DMS 273 (cell line): Measurements from ENCODE around the gene HOOK1.

Experiments
- DNase-seq: peaks from one replicate; lab custom pipeline; 2025; ENCODE audit not compliant: unreplicated experiment; lab: John Stamatoyannopoulos, UW

The HOOK1 gene

DNA sequence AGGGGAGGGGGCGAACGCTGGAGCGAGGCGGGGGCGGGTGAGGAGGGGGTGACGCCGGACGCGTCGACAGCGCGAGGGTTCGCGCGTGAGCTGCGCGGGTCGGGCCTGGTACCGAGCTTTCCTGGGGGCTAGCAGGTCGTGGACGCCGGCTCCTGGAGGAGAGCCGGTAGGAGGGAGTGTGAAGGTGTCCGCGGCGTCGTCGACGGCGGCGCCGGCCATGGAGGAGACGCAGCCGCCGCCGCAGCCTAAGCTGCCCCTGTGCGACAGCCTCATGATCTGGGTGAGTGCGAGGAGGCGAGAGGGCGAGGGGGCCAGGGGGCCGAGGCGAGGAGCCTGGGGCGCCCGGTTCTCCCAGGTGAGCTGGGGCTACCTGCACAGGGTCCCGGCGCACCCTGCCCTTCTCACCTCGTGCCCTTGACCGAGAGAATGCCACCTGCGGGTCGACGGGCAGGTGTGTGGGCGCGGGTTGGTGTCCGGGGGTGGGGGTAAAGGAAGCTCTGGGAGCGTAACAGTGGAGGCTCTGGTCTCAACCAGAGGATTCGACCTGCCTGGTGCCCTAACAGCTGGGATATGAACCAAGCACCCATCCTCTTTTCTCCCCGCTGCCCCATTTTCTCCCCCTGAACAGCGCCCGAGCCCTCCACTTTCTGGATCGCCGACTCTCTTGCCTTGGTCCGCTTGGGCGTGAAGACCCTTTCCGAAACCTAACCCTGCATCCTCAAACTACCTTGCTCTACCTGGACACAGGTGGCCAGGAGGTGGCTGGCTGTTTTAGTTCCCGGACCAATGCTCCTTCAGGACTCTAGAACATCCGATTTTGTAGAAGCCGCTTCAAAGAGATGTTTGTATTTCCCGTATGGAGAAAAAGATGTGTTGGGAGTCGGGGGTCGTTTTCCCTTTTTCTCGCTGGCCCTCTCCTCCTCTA, at the start of gene HOOK1:
Gene HOOK1, plus strand, starts transcription at position 49 of the 925 bp plus-strand sequence. Its CDS starts 169 bp downstream, at position 218.
- peak; percentile 63 for DNase-seq

DNA sequence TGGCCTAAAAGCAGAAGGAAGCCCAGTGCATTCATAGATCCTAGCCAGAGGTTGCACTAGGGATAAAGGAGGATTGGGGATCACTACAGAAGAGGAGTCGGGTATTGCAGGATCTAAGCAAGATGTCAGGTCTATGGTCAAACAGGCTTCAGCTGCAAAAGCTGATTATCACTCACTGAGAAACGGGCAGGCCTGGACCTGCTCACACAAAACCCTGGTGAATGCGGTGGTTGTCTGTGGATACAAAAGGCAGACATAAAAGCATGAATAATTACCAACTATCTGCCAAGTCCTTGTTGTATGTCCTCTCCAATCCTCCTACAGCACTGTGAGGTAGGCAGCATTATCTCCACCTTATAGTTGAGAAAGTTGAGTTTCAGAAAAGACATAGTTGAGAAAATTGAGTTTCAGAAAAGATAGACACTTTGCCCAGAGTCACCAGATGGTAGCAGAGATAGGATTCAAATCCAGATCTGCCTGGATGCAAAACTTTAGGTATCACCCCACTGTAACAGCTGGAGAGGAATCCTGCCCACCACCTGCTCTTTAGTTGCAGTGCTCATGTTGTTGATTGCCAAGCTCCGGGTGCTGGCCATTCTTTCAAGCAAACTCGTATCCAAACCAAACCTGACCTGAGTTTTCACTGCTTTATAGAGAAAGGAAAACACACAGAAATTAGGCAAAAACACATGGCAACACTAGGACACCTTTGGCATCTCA, 49.6 kb upstream of the HOOK1 start:
- DNase-seq, result peak; percentile 86

DNA sequence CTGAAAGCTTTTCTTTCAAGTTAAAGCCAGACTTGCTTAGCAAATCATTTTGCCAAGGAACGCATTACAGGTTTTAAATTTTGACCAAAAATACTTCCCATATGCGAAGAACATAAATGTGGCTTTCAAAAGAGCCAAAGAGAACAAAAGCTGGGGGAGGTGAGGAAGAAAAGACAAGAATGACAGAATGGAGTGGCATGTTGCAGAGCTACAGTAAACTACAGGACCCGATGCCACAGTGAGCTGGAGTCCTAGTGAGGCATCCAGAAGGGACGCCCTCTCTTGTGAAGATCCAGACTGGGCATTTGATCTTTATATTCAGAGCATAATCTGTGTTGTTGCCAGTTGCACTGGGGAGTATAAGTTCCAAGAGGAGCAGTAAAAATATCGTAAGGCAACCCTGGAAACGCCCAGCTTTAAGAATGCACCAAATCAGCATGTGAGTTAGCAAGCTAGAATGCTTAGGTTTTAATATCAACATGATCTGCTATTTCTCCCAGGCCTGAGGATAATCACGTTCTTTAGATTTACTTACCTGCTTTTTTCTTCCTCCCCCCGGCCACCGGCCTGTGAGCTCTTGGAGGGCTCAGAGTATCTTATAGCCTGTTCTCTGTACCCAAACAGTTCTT, 48.4 kb upstream of the HOOK1 start:
- DNase-seq, result peak; percentile 48

DNA sequence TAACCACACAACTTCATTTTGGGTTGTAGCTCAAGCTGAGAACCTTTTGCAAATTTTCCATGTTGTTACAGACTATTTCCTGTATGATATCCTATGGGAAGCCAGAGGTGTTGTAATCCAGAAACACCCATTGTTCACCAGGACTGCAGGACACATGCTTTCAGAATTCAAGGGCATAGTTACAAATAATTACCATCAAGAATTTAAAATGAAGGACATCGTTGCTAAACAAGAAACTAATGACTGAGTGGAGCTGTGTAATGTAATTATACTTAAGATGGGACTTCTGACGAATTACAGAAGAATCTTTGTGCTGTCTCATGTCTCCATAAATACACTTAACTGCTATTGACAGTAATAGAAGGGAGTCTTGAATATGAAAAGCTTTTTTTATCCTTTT, 47.6 kb upstream of the HOOK1 start:
- peak; percentile 32 for DNase-seq

DNA sequence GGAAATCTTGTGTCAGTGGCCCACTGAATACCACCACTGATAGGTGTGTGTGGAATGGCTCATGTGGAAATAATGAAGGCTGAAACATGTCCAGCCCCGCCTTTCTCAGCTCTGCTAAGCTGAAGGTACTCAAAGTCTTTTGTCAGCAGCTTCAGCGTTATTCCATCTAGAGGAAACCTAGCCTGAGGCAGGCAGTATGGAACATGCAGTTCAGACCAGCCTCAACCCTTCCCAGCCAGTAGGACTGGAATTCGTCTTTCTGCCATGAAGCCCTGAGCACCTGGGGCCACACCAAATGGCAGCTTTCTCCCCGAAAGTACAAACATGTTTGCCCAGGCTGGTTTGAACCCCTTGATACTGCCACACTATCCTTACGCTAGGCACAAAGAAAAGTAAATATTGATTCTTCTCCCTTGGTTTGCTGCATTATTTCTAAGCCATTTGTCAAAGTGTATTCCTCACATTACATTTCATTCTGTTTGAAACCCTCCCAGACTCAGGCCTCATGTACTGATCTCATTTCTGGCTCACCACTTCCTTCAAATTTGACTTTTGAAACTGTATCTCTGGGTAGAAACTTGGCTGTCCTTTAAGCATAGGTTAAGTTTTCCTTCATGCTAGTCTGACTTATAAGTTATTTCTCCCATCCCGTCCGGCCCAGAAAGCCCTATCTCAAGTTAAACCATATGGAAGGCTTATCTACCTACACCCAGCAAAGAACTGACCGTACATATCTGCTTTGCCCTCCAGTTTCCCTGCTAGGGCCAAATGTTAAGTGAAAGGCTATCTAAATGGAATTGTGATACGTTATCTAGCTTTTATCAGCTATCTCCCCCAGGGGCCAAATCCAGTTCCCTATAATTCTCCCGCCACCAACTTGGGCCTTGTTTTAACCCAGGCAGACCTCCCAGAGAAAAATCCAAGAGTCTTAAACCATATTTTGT, 45.7 kb upstream of the HOOK1 start:
- DNase-seq, result no peak

DNA sequence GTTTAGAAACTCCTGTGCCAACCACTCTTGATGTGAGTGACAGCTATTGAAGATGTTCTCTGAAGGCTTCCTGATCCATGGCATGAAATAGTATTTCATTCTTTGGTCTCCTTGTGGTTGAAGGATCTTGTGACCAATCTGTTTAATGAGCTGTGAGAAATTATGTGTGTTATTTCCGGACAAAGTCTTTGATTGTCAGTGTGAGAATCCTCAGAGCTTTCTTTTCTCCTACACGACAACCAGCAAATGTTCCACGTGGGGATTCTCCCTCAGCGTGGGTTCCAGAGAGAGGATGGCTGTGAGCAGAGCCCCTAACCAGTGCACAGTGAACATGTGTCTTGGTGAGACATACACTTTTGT, 45.0 kb upstream of the HOOK1 start:
- no peak for DNase-seq

DNA sequence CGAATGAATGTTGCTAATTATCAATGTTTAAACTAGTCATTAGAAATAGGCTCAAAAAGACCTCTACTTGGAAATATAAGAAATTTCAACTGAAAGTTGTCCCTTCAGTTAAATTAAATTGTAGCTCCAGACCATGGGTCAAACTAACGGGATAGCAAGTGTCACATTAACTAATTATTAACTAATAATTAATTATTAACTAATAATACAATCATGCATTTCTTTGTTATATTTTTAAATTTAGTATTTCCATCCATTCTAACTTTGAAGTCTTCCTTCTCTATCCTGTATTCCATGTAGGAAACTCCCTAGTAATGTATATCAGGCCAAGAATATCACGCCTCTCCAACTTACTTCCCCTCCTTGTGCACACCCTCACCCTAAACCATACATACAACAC, 43.4 kb upstream of the HOOK1 start:
- DNase-seq, result no peak

DNA sequence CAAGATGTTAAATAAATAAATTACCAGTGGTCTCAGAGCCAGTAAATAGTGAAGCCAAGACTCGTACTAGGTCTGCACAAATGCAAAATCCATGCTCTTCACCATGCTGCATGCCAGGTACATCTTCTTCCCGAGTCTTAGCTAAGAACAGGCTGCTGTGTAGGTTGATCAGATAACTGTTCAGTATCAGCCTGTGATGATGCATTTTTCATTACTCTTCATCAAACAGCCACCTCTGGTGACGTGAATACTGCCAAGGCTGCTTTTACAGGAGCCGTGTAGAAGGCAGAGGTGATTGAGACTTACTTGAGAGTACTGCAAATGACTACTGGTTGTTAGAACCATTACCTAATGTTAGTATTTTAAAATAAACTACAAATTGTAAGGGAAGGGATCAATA, 39.3 kb upstream of the HOOK1 start:
- DNase-seq, result no peak

DNA sequence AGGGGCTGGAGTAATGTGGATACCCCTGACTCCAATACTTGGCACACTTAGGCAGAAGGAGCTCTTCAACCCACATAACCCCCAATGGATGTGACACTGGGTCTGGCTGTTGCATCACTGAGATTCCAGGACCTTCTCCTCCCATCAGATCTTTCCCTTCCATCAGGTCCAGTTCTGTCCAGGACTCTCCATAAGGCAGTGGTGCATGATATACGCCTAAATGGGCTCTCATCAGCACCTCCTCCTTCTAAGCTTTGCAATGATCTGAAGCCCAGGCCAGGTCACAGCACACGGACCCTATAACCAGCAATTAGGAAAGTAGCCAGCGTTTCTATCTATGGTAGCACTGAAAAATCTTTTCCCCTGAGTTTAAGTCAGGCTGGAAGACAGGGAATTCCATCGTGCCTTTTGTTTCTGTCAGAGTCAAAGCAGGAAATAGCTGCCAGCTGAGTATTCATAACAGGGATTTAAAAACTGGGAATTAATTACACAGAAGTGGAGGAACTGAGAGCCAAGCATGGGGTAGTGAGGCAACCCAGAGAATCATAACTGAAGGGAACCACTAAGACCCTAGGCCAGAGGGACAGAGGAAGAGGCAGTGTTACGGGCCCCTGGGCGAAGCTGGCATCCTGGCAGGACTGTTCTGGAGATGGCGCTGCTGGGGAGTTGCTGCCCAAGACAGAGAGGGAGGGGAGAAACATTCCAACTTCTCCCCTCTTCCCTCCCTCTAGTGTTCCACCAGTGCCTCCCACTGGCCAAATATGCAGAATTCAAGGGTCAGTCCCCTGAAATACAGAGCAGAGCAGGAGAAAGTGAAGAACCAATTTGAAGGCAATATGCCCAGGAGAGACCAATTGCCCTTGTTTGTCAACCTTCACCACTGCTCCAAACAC, 37.5 kb upstream of the HOOK1 start:
- DNase-seq, result peak; percentile 35

DNA sequence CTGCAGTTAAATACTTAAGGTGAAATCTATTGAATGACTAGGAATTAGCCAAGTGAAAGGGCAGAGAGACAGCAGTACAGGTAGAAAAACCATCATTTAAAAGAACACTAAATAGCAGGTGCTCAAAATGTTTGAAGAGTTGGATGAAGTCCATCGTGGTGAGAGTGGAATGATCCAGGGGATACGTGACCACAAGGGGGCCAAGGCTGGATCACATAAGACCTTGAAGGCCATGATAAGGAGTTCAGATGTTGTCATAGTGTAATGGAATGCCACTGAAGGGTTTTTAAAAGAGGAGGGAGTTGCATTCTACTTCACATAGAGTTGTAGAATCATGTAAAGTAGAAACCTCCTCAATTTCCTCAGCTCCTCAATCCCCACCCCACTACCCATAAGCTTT, 34.8 kb upstream of the HOOK1 start:
- peak; percentile 42 for DNase-seq

DNA sequence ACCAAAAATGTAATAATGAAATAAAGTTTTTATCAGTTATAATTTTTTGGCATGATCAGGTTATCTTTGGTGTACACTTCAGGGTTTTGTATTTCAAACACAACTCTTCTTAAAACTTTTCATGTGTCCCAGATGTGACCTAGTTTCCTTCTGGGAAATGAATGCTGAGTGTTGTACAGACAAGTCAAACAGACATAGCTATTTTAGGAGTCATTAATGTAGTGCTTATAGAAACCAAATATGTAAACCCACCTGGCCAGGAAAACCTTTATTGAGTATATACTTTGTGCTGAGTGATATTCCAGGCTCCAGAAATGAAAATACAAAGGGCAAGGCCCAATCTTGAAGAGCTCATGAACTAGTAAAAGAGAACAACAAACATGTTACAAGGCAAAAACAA, 25.9 kb upstream of the HOOK1 start:
- no peak for DNase-seq

DNA sequence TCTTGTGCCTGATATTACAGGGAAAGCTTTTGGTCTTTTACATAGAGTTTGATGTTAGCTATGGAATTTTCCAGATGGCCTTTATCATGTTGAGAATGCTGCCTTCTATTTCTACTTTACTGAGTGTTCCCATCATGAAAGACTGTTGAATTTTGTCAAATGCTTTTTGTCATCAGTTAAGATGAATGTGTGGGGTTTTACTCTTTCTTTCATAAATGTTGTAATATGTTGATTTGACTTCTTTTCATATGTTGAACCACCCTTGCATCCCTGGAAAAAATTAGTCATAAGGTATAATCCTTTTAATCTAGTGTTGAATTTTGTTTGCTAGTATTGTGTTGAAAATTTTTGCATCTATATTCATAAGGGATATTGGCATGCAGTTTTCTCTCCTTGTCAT, 16.1 kb upstream of the HOOK1 start:
- DNase-seq, result no peak

DNA sequence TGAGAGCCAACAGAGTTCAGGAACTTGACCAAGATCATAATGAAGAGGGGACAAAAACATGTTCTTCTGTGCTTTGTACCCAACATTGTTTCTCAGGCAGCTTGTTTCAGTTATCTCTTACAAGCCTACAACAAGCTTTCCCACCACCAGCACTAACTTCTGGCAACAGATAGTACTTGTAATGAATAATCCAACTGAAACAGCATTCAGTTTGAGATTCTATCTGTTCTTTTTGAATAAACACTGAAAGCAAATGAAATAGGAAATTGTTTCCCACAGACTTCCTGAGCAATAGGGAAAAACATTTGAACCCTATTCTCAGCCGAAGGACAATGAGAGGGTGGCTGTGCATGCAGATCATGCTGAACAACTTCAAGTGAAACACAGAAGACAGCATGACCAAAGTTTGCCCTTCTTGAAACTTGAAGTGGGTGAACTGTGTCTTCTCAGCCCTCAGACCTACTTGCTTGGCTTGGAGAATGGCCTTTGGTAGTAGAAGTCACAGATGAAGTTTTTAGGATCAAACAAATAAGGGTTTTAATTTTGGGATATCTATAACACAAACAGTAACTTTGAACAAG, 11.2 kb upstream of the HOOK1 start:
- DNase-seq, result no peak

DNA sequence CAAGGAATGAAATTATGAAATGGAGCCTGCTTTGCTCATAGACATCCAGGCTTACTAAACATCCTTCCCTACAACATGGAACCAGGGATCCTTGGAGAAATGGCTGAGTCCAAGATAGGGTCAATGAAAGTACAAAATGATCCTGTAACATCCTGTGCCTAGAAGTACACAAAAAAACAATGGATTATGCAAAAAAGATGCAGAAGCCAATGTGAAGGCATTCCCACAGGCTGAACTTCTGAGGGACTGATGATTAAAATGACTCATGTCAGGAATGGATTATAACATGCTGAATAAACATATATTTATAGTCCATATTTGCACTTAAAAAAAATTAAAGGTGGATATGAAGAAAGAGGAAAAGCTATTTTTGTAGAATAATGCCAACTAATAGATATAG, 10.4 kb upstream of the HOOK1 start:
- no peak for DNase-seq

DNA sequence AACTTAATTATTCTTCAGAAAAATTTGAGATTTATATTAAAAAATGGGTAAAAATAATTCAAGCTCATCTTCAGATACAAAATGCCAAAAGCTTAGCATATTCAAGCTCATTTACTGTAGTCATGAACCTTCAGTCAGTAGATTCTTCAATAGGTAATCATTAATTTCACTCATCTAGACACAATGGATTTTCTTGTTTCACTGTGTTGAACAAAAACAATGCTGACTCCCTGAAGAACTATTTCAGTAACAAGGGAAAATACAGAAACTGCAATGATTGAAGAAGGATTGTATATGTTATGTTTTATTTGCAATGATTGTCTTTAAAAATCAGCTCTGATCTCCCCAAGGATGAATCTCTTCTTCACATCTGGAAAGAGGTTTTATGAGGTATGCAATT, 9.2 kb upstream of the HOOK1 start:
- DNase-seq, result no peak

DNA sequence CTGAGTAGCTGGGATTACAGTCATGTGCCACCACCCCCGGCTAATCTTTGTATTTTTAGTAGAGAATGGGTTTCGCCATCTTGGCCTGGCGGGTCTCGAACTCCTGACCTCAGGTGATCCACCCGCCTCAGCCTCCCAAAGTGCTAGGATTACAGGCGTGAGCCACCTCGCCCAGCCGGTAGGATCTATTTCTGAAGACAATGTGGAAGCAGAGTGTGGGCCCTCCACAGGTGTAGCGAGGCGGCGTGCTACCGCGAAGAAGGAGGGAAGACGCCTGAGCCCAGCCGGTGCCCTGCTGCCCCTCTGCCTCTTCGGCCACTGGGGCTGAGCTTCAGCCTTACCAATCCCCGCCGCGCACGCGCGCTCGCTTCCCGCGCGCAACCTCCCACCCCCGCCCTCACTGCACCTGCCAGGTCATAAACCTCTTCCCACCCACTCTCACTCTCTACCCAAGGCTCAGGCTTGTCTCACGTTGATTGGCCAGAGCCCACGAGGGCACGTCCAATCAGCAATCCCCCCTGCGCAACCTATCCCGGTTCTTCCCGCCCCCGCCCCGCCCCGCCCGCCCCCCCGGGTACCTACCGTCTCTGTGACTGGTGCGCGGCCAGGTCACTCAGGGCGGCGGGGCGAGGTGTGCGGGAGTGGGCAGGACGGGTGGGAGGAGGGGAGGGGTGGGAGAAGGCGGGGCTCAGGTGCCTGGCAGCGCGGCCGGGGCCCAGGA, 409 bp upstream of the HOOK1 start:
- peak; percentile 98 for DNase-seq

DNA sequence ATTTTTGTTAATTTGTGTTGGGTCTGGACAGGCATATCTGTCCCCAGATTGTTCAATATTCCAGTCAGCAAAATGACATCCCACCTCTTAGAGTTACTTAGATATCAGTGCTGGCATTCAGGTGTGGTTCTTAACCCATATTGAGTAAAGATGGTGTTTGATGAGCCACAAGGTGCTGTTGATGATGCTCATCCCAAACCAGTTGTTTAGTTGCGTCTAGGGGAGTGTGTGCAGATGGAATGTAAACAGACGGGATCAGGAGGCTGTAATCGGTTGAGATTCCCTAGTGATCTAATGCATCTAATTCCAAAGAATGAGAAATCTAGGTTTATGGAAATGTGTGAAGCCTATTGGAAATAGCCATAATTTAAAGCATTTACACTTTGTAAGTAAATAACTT, 1.1 kb downstream of the HOOK1 start:
- DNase-seq, result peak; percentile 22

DNA sequence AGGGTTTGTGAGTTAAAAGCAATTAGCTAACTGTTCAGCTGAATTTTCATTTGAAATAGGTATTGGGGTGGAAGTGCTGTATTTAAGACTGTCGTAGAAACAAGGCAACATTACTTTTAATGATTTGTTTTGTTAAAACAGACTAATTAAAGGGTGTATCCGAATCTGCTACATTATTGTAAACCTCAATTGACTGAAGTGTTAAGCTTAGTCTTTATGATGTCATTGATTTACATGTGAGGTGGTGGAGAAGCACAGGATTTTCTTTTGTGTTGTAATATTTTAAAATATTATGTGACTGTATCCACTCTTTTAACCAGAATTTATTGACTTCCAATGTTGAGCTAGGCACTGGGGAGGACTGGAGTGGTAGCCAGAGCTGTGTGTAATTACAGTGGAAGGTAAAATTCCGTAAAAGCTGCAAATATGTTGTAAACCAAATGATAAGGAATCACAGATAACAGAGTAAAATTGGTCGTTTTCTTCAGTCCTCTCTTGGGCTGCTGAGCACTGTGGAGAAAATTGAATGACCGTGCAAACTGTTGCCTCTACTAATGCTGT, 1.6 kb downstream of the HOOK1 start:
- DNase-seq, result no peak
